Femur (tissue), 1 donor: ENCODE data around the gene SGMS1.

Experiments
- DNase-seq: peaks from one replicate; pipeline ENCODE4 v3.0.0-alpha.2; 2017

SGMS1 gene

GRCh38 chr10:50635286-50635685 is 11.5 kb upstream of the SGMS1 start:
- DNase-seq: no peak

DNA sequence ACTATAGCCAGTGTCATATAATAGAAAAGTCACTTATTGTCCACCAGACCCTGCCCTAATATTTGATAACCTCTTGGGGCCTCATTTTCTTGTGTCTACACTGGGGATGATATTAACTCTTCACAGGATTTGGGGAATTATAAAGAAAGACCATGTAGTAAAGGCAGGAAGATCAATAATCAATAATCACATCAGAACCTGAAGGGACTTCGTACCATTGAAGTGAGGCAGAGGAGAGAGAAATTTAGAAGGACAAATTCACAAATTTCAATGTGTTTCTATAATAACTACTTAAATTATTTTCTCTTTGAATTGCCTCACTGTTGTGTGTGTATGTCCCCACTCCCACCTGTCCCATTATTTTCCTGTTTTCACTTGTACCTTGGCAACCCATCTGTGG is 10.7 kb upstream of the SGMS1 start:
- no peak for DNase-seq

GRCh38 chr10:50631052-50631451 is 7.3 kb upstream of the SGMS1 start:
- no peak for DNase-seq

- DNase-seq: no peak
Observed at GRCh38 chr10:50629495-50630122, 5.9 kb upstream of the SGMS1 start.

GRCh38 chr10:50627896-50628295 is 4.1 kb upstream of the SGMS1 start:
- DNase-seq: no peak

DNA sequence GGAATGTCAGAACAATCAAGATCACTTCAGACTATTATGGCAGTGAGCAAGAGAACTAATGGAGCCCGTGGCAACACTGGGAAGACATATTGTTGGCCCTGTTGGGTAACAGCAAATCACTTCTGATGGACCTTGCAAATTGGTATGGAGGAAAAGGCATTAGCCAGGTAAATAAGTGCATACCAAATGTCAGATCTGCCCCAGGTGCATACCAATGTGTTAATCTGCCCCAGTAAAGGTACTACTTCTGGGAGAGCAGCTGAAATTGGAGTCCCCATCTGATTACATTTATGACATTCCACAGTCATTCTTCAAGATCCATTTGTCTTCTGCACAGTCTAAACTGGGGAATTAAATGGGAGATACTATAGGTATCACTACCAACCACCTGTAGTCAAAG is 3.7 kb upstream of the SGMS1 start:
- no peak for DNase-seq

DNA sequence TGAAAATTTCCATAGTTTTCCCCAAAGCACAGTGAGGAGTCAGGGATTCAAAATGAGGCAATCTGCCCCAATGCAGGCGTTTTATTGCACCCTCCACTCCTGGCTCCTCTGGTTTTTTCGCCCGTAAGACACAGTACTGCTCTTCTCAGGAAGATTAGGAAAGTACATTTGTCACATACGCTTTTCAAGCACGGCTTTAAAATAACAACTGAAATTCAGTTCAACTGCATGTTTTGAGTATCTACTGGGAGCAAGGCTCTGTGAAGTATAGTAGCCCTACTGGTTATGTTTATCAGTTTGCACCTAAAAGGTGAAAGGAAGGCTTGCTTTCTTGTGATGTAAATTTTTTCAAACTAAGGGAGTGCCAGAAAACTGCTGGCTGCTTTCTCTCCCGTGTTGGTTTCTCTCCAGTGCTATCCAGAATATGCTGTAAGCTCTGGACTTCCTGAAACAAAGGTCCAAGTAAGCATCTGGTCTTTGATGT is 1.9 kb upstream of the SGMS1 start:
- no peak for DNase-seq

GRCh38 chr10:50624866-50625501 is 1.2 kb upstream of the SGMS1 start:
- peak; percentile 82 for DNase-seq

DNA sequence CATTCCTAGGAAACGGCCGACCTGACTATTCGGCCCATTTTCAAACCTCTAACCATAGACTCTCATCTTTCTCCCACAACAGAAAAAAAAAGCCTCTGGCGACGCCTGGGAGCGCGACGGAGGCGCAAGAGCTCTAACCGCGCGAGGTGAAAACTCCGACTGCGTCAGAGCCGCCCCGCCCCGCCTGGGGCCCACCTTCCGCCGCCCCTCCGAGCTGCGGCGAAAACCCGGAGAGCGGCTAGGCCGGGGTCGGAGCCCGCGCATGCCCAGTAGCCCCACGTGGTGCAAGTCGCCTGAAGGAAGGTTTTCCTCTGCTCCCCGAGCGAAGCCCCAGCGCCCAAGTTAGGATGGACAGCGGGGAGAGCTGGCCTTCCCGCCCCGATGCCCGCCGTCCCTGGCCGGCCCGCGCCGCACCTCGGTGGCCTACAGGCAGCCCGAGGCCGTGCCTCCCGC is 683 bp upstream of the SGMS1 start:
- peak; percentile 98 for DNase-seq

DNA sequence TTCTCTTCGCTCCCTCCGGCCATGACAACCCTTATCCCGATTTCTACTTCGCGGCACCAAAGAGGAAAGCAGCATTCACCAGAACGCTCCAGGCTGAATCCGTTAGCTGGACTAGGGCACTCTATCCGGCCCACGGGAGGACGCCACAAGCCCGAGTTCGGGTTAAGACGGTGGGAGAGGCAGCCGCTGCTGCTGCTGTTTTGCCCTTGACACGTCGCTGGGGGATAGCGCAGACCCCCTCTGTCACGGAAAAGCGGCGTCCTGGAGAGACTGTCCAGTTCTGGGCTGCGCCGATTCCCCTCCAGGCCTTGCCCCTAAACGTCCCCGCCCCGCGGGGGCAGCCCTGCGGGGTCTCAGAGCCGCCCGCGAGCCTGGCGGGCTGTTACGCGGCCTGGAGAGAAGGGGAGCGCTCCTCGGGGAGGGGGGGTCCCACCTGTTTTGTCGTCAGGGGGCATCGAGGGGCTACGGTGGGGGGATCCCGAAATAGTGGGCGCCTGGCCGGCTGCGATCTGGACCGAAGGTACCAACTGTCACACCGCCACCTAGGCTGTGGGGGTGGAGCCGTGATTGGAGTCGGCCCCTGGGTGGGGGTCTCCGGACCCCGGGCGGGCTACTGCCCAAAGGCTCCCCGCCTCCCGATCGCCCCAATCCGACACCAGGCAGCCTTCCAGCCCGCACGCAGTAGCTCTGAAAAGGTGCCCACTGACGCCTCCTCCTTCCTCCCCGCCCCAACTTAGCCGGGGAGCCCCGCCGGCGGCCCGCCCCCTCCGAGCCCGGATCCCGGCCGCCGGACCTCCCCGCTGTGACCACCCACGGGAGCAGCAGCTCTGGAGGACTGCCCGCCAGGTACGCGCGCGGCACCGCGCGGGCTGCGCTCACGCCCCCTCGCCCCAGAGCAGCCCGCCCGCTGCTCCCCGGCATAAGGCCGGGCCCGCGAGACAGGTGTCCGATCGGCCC is 772 bp downstream of the SGMS1 start:
- peak; percentile 69 for DNase-seq

DNA sequence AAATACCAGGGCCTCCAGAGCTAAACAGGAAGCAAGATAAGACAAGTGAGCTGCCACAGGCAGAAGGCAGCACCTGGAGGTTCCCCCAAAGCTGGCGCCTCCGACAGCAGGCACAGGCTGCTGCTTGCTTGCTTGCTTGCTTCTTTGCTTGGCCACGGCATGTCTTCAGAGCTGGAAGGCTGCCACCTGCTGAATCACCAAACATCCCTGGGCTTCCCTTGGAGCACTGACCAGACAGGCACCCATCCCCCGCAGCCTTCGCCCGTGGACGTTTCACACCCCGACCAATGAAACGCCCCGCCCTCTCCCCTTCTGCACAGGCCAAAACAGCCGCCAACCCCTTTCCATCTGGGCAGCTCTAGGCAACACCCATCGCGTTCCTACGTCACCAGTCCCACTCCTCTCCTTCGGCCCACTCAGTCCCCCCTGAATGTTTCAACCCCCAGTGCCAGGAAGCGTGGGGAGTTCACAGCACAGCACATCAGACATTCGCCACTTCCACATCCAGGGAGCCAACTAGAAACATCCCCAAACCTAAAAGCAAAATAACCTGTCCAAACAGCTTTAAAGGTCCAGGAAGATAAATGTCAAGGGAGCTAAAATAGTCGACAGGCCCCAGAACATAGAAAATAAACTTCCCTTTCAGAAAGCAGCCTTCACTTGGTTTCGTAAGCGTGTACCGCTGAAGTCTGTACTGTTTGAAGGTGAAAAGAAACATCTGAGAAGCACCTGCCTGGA is 1.6 kb downstream of the SGMS1 start:
- DNase-seq: peak; percentile 93

DNA sequence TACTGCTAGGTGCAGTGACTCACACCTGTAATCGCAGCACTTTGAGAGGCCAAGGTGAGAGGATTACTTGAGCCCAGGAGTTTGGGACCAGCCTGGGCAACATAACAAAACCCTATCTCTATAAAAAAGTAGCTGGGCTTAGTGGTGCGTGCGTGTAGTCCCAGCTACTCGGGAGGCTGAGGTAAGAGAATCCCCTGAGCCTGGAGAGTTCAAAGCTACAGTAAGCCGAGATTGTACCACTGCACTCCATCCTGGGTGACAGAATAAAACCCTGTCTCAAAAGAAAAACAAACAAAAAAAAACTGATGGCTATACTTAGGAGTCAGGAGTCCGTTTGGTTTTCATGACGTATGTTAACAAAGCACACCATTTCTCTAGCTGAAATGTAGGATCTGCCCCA is 2.9 kb downstream of the SGMS1 start:
- DNase-seq: no peak

DNA sequence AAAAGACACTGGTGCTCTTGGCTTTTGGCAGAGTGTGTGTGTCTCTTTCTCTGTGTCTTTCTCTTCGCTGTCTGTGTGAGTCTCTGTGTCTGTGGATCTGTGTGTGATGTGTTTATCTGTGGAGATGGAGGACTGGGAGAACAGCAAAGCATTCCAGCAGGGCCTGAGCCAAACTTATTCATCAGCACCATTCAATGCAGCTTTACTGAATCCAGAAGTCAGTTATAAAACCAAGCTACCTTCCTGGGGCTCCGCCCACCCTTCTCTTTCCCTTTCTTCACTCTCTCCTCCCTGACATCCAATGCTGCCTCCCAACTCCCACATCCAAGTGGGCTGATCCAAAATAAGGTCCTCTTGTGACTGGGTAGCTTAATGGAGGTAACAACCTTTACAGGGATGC is 3.9 kb downstream of the SGMS1 start:
- DNase-seq: no peak

DNA sequence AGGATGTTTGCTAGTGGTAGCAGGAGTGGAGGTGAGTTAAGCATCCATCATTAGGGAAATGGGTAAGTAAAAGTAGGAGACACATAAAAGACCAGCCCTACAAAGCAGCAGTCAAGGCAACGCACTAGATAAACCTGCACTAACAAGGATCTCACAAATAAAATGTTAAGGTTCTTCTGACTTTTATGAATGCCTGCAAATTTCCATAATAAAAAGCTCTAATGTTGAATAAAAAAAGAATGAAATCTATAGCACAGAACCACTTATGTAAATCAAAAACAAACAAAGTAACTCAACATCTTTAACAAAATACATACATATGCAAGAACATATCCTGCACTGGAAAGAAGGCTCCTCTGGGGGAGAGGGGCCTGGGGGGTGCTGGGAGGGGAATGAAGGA is 4.6 kb downstream of the SGMS1 start:
- no peak for DNase-seq

GRCh38 chr10:50618624-50619023 is 5.1 kb downstream of the SGMS1 start:
- no peak for DNase-seq

- no peak for DNase-seq
Observed at GRCh38 chr10:50615658-50616057, 8.1 kb downstream of the SGMS1 start.

DNA sequence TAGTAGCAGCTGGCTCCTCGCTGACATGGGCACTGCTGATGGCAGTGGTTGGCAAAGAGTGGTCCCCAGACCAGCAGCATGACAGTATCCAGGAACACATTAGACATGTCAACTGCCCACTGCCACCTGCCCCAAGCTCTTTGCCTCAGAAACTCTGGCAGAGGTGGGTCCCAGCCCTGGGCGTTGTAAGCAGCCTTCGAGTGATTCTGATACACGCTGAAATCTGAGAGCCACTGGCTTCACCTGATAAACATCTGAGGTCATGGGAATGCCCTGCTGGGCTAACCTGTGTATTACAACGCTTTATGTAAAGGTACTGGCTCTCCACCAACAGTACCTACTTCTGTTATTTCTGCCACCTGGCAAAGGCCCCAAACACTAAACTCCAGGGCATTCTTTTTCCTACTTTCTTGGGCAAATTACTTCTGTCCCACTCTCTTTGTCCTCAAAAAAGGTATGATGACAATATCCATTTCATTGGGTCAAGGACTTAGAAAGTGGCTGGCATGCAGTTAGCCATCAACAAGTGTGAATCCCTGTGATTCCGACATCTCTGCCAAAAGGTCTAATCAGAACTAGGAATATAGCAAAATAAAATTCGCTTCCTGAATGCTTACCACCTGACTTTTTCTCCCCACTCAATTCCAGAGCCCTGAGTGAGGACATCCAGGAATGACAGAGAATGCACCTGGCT is 9.2 kb downstream of the SGMS1 start:
- DNase-seq: no peak

DNA sequence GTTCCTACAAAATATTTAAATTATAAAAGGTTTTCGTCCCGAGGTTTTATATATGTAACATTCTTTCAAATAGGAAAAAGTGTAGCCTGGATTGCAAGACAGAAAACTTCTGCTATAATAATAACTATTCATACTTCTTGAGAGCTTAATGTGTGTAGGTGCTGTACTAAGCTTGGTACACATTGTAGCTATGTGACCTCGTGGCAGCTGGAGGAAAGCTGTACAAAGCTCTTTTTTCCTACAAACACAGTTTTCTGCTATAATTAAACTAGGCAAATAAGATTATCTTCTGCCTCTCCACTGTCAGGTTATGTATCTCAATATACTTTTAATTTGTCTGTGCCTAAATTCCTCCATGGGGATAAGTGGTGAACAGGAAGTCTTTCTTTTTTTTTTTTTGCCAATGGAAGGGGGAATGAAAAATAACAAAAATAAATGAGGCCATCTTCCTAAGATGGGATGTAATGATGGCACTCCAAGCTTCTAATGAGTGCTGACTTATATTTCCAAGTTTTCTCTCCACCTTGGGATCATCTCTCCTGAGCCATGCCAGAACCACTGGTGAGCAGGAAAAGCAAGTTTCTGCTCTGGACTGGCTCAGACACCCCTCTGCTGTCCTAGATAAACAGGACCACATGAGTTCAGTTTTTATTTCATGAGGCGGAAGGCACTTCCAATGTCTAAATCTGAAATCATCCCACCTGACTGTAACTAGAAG is 9.9 kb downstream of the SGMS1 start:
- no peak for DNase-seq

- no peak for DNase-seq
Observed at GRCh38 chr10:50613150-50613549, 10.6 kb downstream of the SGMS1 start.

- peak; percentile 86 for DNase-seq
Observed at GRCh38 chr10:50610368-50610767, 13.4 kb downstream of the SGMS1 start.

- no peak for DNase-seq
Observed at GRCh38 chr10:50607356-50607925, 16.3 kb downstream of the SGMS1 start.
